Neural cell (in vitro differentiated cells): ENCODE results near the gene CLCN1. TPM values are rescaled to one million over a fixed set of nuclear protein-coding genes. Genes with fewer than 3 reads are reported as not detected.

ENCODE experiments used
- H2AFZ ChIP-seq: fragments of 200-600, 300-800 bp; sonication (generic), shearing (Covaris generic); 2 replicates; pipeline ENCODE4 v1.6.0; 2014; ENCODE audit warnings: low read depth, mild to moderate bottlenecking, antibody characterized with exemption, low read length, moderate library complexity
- H3F3A ChIP-seq: fragments of 200-600 bp; shearing (Covaris generic); 2 replicates; pipeline ENCODE4 v1.6.1; 2016; ENCODE audit warnings: mild to moderate bottlenecking, moderate library complexity, mixed read lengths, antibody characterized with exemption, low read length; ENCODE audit not compliant: insufficient read depth, poor library complexity, severe bottlenecking
- H3K27ac ChIP-seq: fragments of 200-600, 300-800 bp; sonication (generic), shearing (Covaris generic); 2 replicates; pipeline ENCODE4 v1.5.1; 2014; ENCODE audit warnings: mild to moderate bottlenecking, low read length, moderate library complexity
- H3K27me3 ChIP-seq: fragments of 300-800, 200-600 bp; sonication (generic), shearing (Covaris generic); 2 replicates; pipeline ENCODE4 v1.6.0; 2014; ENCODE audit warnings: mild to moderate bottlenecking, low read depth, low read length, moderate library complexity; ENCODE audit not compliant: insufficient read depth
- H3K36me3 ChIP-seq: fragments of 300-800, 200-600 bp; sonication (generic), shearing (Covaris generic); 2 replicates; pipeline ENCODE4 v1.5.1; 2014; ENCODE audit warnings: mild to moderate bottlenecking, antibody characterized with exemption, low read length, moderate library complexity; ENCODE audit not compliant: insufficient read depth
- H3K4me2 ChIP-seq: fragments of 300-800, 200-600 bp; sonication (generic), shearing (Covaris generic); 2 replicates; pipeline ENCODE4 v1.6.0; 2014; ENCODE audit warnings: mild to moderate bottlenecking, low read length
- H3K4me3 ChIP-seq: fragments of 300-800, 200-600 bp; sonication (generic), shearing (Covaris generic); 2 replicates; pipeline ENCODE4 v1.5.1; 2014; ENCODE audit warnings: mild to moderate bottlenecking, low read length, moderate library complexity
- H3K79me2 ChIP-seq: fragments of 200-600 bp; shearing (Covaris generic); replicated peaks from 2 replicates; pipeline ENCODE4 v1.6.0; 2014; ENCODE audit warnings: mild to moderate bottlenecking, low read length, moderate library complexity; ENCODE audit not compliant: insufficient read depth
- H3K9ac ChIP-seq: fragments of 300-800, 200-600 bp; sonication (generic), shearing (Covaris generic); 2 replicates; pipeline ENCODE4 v1.6.1; 2016; ENCODE audit warnings: mild to moderate bottlenecking, low read length, mixed read lengths
- H3K9me2 ChIP-seq: fragments of 200-600 bp; shearing (Covaris generic); 2 replicates; pipeline ENCODE4 v1.6.1; 2016; ENCODE audit warnings: mild to moderate bottlenecking, low read length, mixed read lengths; ENCODE audit not compliant: insufficient read depth
- H3K9me3 ChIP-seq: fragments of 200-600, 300-800 bp; sonication (generic), shearing (Covaris generic); 2 replicates; pipeline ENCODE4 v1.6.1; 2016; ENCODE audit warnings: mild to moderate bottlenecking, mixed run types, low read length, moderate library complexity, mixed read lengths
- H4K20me1 ChIP-seq: fragments of 200-600 bp; shearing (Covaris generic); 2 replicates; pipeline ENCODE4 v1.6.1; 2016; ENCODE audit warnings: mild to moderate bottlenecking, mixed run types; ENCODE audit not compliant: insufficient read depth
- EP300 ChIP-seq: fragments of 450-650 bp; conservative IDR thresholded peaks from 2 replicates; pipeline ENCODE4 v1.6.1; 2014; ENCODE audit warnings: antibody characterized with exemption, mild to moderate bottlenecking, moderate library complexity; ENCODE audit not compliant: poor library complexity, severe bottlenecking
- EZH2 ChIP-seq: fragments of 200-600, 300-800 bp; shearing (Covaris generic), sonication (generic); IDR thresholded peaks from 2 replicates; pipeline ENCODE4 v1.6.1; 2014; ENCODE audit warnings: antibody characterized with exemption, low read length, borderline replicate concordance, mild to moderate bottlenecking; ENCODE audit not compliant: insufficient read depth, poor library complexity, severe bottlenecking
- MXI1 ChIP-seq: fragments of 450-650 bp; conservative IDR thresholded peaks from 2 replicates; pipeline ENCODE4 v1.6.1; 2014; ENCODE audit warnings: antibody characterized with exemption, mild to moderate bottlenecking; ENCODE audit not compliant: poor library complexity, severe bottlenecking
- POLR2AphosphoS5 ChIP-seq: IDR thresholded peaks from 2 replicates; pipeline ENCODE4 v1.6.1; 2012
- RAD21 ChIP-seq: fragments of 450-650 bp; conservative IDR thresholded peaks from 2 replicates; pipeline ENCODE4 v1.6.1; 2014; ENCODE audit warnings: antibody characterized with exemption, mild to moderate bottlenecking, moderate library complexity
- SMC3 ChIP-seq: fragments of 450-650 bp; conservative IDR thresholded peaks from 2 replicates; pipeline ENCODE4 v1.6.1; 2014; ENCODE audit warnings: antibody characterized with exemption, mild to moderate bottlenecking, moderate library complexity; ENCODE audit not compliant: poor library complexity
- TAF1 ChIP-seq: IDR thresholded peaks from 2 replicates; pipeline ENCODE4 v1.6.1; 2012; ENCODE audit warnings: low read depth
- polyA plus RNA-seq: library from polyadenylated mRNA; depleted of rRNA; stranded (reverse); fragments of >200 nt; gene quantifications from 2 replicates; pipeline ENCODE4 v1.2.3, GENCODE V29; 2014
- TF ChIP-seq, protein P1 (sequence below): IDR thresholded peaks from 2 replicates; pipeline ENCODE4 v1.6.1; 2012; ENCODE audit warnings: borderline replicate concordance
- TF ChIP-seq, protein P2 (sequence below): fragments of 450-650 bp; IDR thresholded peaks from 2 replicates; pipeline ENCODE4 v1.5.1; 2014; ENCODE audit warnings: antibody characterized with exemption, mild to moderate bottlenecking, moderate library complexity; ENCODE audit not compliant: poor library complexity, severe bottlenecking

CLCN1 gene
- polyA plus RNA-seq, 1 donor from 2014 or later: not detected

DNA sequence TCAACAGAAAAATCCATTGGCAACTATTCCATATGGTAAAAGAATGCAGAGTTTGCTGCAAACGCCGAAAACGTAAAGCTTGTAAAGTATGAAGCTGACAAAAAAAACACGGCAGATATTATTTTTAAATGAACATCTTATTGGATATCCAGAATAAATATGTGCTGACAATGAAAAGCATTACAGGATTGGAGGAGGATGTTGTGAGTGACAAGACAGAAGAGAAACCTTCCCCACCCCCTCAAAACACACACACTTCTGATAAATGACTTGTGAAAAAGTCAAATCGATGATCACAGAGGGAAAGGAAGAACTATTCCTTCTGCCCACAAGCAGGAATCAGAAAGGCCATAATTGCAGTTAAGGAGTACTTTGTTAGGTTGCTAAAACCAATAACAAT lies 32.0 kb downstream of the CLCN1 start:
- Histone ChIP-seq H3K4me2 (no peak overlapping the region), H3K9me3 (no peaks in the 10 kb centered on the region), H3K9ac (no peak overlapping the region), H3K9me2 (no peaks in the 10 kb centered on the region), H3F3A (no peaks in the 10 kb centered on the region), H3K79me2 (no peaks in the 10 kb centered on the region), H3K36me3 (no peaks in the 10 kb centered on the region), H4K20me1 (no peaks in the 10 kb centered on the region), H3K27me3 (peaks cover 6% of the 10 kb centered on the region), H3K27ac (no peak overlapping the region), H2AFZ (no peak overlapping the region), H3K4me3 (no peak overlapping the region)
- TF ChIP-seq, protein P1, sequence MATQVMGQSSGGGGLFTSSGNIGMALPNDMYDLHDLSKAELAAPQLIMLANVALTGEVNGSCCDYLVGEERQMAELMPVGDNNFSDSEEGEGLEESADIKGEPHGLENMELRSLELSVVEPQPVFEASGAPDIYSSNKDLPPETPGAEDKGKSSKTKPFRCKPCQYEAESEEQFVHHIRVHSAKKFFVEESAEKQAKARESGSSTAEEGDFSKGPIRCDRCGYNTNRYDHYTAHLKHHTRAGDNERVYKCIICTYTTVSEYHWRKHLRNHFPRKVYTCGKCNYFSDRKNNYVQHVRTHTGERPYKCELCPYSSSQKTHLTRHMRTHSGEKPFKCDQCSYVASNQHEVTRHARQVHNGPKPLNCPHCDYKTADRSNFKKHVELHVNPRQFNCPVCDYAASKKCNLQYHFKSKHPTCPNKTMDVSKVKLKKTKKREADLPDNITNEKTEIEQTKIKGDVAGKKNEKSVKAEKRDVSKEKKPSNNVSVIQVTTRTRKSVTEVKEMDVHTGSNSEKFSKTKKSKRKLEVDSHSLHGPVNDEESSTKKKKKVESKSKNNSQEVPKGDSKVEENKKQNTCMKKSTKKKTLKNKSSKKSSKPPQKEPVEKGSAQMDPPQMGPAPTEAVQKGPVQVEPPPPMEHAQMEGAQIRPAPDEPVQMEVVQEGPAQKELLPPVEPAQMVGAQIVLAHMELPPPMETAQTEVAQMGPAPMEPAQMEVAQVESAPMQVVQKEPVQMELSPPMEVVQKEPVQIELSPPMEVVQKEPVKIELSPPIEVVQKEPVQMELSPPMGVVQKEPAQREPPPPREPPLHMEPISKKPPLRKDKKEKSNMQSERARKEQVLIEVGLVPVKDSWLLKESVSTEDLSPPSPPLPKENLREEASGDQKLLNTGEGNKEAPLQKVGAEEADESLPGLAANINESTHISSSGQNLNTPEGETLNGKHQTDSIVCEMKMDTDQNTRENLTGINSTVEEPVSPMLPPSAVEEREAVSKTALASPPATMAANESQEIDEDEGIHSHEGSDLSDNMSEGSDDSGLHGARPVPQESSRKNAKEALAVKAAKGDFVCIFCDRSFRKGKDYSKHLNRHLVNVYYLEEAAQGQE: no peak
- no peak for TF ChIP-seq SMC3
- no peak for TF ChIP-seq EZH2
- TF ChIP-seq EP300: no peak
- no peak for TF ChIP-seq TAF1
- TF ChIP-seq RAD21: no peak
- no peak for TF ChIP-seq POLR2AphosphoS5
- TF ChIP-seq, protein P2, sequence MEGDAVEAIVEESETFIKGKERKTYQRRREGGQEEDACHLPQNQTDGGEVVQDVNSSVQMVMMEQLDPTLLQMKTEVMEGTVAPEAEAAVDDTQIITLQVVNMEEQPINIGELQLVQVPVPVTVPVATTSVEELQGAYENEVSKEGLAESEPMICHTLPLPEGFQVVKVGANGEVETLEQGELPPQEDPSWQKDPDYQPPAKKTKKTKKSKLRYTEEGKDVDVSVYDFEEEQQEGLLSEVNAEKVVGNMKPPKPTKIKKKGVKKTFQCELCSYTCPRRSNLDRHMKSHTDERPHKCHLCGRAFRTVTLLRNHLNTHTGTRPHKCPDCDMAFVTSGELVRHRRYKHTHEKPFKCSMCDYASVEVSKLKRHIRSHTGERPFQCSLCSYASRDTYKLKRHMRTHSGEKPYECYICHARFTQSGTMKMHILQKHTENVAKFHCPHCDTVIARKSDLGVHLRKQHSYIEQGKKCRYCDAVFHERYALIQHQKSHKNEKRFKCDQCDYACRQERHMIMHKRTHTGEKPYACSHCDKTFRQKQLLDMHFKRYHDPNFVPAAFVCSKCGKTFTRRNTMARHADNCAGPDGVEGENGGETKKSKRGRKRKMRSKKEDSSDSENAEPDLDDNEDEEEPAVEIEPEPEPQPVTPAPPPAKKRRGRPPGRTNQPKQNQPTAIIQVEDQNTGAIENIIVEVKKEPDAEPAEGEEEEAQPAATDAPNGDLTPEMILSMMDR: no peak

DNA sequence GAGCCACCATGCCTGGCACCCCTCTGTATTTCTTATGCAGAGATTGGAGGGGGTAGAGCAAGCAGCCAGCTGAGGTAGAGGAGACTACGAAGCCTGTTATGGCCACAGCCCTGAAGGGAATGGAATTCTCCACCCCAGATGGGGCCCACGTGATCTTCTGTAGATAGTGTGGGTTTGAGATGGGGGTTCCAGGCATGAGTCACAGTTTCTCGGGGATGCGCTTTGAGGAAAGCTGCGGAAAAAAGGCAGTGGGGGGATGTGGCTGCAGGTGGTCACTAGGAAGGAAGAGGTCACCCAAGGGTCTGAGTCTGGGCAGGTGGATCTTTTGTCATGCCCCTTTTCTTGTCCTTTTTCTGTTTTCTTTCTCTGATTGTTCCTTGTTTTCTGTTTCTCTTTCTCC lies 35.1 kb downstream of the CLCN1 start:
- no peaks in the 10 kb centered on the region for H3K9me3 ChIP-seq
- TF ChIP-seq MXI1 (no peak), EP300 (no peak), EZH2 (no peak), TAF1 (no peak), SMC3 (no peak), RAD21 (no peak), POLR2AphosphoS5 (no peak)
- TF ChIP-seq, protein P1: no peak
- TF ChIP-seq, protein P2: no peak
- no peak overlapping the region for H2AFZ ChIP-seq

More for the DNA sequence above, 35.1 kb downstream of the CLCN1 start:
- Histone ChIP-seq H4K20me1 (no peaks in the 10 kb centered on the region), H3K9me2 (no peaks in the 10 kb centered on the region), H3K4me2 (no peak overlapping the region), H3K79me2 (no peaks in the 10 kb centered on the region), H3K36me3 (no peaks in the 10 kb centered on the region), H3K27me3 (no peaks in the 10 kb centered on the region), H3K27ac (no peak overlapping the region), H3F3A (no peaks in the 10 kb centered on the region), H3K4me3 (no peak overlapping the region), H3K9ac (no peak overlapping the region)
